Activated CD8-positive, alpha-beta memory T cell treated with anti-CD3 and anti-CD28 coated beads, Interleukin-2, amount 50 U/mL, for 24 hours (primary cell): ENCODE measurements around the gene FXYD7.

ENCODE experiments used
- DNase-seq: peaks from one replicate; pipeline ENCODE4 v3.0.0-alpha.2; 2020; ENCODE audit errors: extremely low read depth

FXYD7 gene

DNA sequence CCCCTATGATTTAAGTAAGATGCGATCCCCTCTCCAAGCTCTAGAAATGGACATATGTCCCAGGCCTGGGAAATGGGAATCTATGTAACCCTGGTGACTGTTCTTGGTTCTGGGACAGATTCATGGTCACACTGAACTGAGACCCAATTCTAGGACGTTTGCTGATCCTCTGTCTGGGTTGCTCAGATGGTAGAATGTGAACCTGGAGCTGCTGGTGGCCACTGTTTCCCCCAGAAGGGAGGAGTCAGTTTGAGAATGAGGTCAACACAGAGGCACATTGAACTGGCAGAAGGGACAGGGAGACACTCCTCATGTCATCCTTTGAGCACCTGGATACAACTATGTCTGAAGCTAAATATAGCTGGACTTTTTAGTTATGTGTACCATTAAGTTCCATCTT lies 56.4 kb downstream of the FXYD7 start:
- DNase-seq: no peak

DNA sequence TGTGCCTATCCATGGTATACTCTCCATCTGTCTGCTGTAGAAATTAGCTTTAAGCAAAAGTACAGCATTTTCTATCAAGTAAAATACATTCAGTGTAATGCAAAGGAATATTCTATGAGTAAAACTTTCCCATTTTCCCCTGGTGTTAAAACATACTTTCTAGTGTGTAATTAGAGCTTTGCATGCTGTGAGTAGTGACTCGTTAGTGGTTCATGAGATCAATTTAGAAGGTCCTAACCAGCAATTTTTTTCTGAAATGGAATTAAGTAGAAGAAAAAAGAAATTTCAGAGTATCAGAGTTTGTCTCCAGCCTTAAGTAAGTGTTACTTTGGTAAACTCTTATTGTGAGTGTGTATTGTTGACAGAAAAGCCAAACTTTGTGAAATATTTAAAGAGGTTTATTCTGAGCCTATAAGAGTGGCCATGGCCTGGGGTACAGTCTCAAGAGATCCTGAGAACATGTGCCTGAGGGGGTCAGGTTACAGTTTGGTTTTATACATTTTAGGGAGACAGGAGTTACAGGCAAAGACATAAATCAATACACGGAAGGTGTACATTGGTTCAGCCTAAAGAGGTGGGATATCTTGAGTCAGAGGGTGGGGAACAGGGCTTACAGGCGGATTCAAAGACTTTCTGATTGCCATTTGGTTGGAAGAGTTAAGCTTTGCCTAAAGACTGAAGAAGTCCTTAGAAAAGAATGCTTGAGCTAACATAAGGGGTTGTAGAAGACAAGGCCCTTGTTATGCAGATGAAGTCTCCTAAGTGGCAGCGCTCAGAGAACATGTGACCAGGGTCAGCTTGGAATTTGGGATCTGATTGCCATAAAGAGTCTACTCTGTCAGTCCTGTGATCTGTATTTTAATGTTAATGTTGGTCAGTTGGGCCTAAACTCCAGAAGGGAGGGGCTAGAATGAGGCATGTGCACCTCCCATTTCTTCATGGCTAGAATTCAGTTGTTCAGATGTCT lies 60.0 kb downstream of the FXYD7 start:
- no peak for DNase-seq
